Measurements from ENCODE around the gene CPM.

The CPM gene

DNA sequence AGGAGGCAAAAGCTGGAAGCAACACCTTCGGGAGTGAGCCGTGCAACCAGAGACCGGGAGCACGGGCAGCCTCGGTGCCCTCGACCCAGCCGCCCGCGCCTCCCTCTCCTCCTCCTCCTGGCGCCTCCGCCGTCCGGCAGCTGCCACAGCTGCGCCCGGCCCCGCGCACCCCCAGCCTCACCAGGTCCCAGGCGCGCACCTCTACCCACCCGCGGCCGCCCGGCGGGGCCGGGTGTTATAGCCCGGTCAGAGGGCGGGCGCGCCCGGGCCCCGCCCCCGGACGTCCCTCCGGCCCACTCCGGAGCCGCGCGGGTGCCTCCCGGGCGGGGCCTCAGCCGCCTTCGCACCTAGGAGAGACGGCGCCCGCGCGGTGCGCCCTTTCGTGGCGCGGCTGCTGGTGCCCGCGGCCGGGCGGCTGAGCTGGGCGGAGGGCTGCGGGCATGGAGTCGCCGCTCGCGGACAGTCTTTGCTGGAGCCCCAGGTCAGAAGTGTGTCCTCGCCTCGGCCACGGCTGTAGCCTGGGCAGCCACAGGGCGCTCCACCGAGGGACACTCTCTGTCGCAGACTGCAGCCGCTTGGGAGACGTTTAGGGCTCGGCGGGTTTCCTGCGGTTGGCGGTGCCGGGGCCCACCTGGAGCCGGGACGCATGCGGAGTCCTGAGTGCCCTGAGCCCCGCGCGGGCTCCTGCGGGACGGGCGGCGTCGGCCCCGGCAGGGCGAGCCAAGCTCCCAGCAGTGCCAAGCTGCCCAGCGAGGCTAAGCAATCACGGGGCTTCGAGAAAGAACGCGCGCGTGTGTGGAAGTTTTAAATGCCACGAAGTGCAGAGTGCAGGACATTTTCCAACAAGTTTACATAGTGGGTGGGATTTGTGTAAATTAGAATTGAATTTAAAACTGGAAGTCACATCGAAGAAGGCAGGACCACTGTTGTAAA lies at the start of gene CPM:
CPM (minus strand) TSS at position 211 of the 933 bp plus-strand sequence. CDS start 334 bp downstream, outside the sequence.
- DNase-seq (ENCODE audit: low spot score) = no peak

DNA sequence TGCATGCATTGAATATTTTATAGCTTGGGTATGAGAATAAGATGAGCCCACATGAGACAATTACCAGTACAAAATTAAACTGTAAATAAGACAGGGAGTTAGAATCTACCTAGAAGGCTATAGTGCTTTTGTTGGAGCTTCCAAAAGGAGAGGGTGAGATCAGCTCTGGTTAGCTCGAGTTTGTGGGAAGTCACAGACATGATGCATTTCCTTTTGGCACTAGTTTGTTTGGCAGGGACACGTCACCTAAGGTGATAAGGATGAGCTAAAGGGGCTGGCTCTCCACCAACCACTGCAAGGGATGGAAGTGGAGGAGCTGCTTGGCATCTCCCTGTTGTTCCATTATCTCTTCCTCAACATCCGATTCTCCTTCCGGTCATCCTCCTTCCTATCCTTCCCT lies 48.5 kb upstream of the CPM start:
- no peak for DNase-seq (ENCODE audit: low spot score)

DNA sequence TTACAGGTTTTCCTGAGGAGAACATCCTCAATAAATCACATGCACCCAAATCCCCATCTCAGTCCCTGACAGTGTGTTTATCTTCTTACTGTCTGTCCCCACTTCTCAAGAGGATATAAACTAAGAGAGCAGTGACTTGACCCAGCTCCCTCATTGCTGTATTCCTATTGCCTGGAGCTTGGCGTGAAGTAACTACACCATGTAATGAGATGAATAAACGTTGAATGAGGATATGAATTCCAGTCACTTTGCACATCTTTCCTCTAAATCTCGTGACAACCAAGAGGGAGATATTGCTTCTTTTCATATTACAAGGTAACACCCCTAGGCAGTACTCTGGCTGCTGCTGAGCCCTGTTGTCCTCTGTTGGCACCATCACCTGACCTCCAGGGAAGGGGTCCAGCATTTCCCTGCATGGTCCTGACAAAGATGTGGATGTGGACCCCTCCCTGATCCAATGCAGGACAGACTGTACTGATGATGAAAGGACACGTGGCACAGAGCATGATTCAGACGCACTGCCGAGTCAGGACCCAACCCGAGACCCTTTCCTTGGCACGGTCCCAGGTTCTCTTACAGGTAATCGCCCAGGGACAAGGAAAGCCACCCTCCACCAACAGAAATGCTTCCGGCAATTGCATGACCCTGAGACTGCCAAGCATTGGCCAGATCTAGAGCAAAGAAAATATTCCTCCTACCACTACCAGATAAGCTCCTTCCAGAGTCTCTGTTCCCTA lies 47.7 kb upstream of the CPM start:
- no peak for DNase-seq (ENCODE audit: low spot score)

DNA sequence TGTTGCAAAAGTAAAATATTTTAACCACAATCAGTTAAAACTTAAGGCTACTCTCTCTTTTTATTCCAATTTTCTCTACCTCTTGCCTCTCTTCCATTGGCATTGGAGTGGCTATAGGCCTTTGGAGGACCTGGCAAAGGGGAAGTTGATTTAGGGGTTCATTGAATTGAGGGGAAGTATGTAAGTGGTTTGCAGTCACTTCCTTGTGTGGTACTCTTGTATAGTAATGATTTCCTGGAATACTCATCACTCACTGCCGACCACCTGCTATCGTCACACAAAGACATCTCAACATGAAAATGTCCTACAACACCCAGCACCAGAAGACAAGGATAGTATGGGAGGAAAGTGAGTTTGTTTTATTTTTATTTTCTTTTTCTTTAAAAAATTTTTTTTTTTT lies 45.7 kb upstream of the CPM start:
- no peak for DNase-seq (ENCODE audit: low spot score)

DNA sequence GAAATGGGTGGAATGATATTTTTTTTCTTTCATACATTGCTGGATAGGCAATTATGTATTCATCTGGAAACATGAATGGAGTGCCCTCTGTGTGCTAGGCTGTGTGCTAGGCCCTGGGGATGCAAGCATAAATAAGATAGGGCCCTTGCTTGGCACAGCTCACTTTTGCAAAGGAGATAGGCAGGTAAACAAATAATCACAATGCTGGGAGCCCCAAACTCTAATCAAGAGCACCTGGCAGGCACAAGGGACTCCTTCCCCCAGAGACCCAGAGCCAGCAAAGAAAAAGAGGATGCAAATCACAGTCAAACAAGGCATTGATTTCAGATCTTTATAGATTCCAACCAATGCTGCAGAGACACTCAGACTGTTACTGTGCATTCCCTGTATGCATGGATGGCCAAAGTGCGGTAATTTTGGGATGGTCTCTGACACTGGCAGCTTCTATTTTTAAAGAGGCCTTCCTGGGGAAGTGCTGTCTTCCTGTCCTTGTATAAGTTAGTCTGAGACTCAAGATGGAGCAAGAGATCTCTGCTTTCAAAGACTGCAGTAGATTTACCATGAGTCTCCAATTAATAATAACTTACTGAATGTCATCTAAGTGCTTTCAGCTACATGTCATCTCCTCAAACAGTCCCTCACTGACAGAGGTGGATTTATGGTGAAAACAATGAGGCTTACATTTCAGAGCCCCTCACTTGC lies 45.1 kb upstream of the CPM start:
- DNase-seq (ENCODE audit: low spot score) = no peak

DNA sequence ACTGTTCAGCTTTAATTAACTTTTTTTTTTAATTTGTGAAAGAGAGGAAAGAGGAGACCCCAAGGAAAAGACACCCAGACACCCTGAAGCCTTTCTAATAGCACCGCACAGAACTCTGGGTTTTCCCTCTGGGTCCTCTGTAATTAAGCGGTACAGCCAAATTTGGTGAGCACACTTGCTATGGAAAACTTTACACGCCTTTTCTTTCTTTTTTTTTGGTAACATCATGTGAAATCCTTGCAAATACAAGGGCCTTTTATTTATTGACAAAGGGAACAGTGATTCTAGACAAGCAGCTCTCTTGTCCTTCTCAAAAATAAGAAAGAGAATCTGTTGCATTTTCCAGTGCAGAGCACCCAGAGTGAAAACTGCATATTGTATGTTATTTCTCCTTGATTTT lies 44.4 kb upstream of the CPM start:
- peak; percentile 3 for DNase-seq (ENCODE audit: low spot score)

DNA sequence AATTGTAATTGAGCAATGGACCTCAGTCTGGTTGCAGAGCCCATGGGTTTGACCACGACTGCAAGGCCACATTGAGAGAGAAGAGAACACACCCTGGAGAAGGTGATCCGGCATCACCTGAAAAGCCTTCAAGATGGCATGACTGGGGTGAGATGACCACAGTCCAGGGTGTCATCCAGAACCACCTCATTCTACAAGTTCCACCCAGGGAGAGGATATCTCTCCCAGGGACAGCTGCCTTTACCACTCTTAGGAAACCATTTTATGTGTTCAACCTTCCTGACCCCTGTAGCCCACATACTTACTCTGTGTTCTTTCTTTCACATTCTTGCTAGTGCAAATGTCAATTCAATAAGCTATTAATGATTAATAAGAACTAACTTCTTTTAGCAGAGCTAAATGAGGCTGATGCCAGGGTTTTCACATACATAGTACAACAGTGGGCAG lies 43.4 kb upstream of the CPM start:
- DNase-seq (ENCODE audit: low spot score) = no peak

DNA sequence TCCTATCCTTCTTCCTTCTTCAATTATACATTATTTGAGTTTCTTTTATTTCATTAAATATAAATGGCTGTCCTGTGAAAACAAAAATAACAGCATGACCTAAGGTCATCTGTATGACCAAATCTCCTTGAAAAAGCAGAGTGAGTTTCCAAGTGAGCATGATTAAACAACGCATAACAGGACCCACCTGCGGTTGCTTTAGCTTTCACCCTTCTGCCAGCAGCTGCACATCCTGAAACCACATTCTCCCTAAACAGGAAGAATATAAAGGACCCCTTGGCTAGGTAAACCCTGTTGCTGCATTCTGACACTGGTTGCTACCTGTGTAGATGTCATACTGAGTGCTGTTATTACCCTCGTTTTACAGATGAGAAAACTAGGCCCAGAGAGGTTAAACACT lies 42.8 kb upstream of the CPM start:
- no peak for DNase-seq (ENCODE audit: low spot score)

DNA sequence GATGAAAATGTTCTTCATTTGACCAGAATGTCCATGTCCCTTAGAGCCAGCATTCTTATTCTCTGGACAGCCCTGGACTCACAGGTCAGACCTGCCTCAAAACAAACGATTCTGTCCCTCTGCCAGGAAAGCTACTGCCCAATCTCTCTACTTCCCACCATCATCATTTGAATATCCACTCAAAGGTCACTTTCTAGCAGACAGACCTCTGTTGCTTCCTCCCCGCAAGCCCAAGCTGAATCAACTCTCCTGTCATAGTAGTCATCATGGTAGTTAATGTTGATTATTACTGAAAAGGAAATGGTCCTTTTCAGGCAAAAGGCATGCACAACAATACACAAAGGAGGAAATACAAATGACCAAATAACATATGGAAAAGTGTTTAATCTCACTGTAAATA lies 39.6 kb upstream of the CPM start:
- DNase-seq (ENCODE audit: low spot score) = no peak

DNA sequence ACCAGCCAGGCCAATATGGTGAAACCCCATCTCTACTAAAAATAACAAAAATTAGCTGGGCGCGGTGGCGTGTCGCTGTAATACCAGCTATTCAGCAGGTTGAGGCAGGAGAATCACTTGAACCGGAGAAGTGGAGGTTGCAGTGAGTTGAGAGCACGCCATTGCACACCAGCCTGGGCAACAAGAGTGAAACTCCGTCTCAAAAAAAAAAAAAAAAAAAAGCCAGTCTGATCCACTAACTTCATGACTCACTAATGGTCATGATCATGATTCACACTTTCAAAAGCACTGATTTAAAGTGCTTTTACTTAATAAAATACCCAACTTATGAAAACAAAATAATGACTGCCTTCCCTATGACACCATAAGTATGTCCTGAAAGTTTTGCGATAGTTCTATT lies 38.4 kb upstream of the CPM start:
- DNase-seq (ENCODE audit: low spot score) = no peak

DNA sequence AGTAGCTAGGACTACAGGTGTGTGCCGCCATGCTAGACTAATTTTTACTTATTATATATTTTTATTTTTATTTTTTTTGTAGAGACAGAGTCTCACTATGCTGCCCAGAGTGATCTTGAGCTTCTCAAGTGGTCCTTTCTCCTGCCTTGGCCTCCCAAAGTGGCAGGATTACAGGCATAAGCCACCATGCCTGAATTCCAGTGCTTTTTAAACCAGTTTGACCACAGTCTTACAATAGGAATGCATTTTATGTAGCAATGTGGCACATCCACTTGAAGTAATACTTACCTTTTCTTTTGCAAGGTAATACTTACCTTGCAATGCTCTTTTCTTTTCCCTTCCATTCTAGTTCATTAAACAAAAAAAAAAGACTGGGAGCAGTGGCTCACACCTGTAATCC lies 38.0 kb upstream of the CPM start:
- no peak for DNase-seq (ENCODE audit: low spot score)

DNA sequence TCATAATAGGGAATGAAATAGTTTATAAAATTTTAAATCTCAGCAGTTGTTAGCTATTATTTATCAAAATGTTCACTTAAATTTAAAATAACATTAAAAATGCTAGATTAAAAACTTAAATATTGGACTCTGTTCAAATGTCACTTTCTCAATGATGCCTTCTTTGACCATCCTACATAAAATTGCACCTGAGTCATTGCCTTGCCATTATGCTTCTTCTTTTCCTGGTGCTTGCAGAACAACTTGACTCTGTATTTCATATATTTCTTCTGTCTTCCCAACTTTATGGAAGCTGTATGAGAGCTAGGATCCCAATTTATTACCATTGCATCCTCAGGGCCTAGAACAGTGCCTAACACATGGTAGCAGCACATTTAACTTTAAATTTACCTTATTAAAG lies 37.3 kb upstream of the CPM start:
- DNase-seq (ENCODE audit: low spot score) = no peak

DNA sequence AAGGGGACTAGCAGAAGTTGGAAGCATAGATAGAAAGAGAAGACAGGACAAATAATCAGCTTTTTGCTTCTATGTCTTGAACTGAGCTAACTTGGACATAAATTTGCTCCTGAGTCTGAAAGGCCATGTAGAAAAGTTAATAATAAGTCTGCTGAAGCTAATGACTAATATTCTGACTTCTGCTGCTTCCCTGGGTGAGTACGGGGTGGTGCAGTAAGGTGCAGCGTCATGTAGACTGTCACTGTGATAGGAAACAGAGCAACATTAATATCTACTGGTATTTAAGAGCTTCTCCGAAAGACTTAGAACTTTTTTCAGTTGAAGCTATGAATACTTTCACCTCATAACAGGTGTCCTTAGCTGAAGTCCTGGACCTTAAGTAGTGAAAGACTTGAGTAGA lies 34.1 kb upstream of the CPM start:
- DNase-seq (ENCODE audit: low spot score) = no peak

DNA sequence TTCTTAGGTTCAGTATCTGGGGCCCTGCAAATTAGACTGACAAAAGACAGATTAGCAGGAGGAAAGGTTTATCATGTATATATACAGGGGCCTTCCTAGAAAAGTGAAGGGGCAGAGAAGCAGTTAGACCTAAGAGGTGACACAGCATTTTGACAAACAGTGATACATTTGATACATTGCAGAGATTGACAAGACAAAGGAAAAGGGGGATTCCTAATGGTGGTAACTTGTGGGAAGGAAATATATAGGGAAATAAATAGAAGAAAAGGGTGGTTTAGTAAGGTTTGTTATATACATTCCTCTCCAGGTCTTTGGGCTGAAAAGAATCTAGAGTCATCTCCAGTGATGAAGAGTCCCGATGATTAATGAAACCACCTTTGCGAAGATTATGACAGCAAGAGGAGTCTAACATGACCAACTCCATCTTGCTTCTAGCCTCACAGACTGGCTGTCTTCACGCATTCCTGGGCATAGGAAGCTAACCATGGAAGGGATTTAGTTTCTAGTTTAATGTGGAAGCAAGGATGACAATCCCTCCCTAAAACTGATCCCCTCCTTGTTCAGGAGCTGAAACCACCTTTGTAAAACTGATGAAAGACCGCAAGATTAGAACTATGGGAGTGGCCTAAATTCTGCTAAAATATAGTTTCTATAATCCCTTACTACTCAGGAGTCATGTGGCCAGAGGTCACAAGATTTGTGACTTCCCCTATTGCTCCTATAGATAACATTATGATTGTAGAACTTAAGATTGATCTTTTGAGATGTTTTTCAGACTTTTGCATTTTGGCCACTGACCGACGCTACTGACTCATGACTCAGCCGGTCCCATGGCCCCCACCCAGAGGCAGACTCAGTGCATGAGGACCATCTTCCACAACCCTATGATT lies 31.1 kb upstream of the CPM start:
- DNase-seq (ENCODE audit: low spot score) = no peak

DNA sequence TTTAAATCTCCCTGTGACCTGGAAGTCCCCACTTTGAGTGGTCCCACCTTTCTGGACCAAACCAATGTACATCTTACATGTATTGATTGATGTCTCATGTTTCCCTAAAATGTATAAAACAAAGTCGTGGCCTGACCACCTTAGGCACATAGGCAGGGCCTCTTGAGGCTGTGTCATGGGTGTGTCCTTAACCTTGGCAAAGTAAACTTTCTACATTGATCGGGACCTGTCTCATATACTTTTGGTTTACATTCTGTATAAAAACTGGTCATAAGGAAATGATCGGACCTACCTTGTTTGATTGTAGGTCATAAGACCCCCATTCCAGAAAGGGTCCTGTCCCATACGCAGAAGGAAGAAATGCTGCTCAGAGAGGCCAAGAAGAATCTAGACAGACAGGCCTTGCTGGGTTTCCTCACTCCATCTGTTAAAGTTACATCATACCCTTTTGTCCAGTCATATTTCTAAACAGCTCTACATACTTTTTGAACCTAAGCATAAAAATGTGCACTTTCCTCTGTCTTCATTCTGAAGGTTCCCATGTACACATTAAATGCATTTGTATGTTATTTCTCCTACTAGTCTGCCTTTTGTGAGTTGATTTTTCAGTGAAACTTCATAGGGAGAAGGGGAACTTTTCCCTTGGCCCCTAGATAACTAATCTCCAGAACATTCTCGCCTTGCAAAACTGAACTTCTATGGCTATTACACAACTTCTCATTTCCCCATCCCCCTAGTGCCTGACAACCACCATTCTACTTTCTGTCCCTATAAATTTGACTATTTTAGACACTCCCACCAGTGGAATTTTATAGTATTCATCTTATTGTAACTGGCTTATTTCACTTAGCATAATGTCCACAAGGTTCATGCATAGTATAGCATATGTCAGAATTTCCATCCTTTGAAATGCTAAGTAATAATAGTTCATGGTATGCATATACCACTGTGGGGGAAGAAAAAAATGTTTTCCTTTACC lies 30.2 kb upstream of the CPM start:
- no peak for DNase-seq (ENCODE audit: low spot score)

DNA sequence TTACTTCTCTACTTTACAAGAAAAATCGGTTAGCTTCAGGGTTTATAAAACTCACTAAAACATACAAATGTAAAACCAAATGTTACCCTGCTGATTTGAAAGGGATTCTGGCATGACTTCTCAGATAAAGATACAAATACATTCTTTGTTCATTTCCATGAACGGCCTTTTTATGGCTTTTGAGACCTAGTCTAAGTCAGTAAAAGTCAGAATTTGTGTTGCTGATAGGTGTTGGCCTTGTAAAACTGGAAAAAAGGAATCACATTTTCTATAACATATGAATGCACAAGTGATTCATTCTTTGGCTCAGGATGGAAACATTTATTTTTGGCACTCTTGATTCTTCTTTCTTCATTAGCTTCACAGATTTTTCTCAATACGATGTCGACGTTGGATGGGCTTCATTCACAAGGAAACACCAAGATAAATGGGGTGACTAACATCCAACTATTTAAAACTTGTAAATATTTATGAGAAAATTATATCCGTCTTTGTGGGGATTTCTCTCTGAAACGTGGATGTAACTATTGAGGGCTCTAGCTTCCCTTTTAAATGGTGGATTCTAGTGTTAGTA lies 27.0 kb upstream of the CPM start:
- no peak for DNase-seq (ENCODE audit: low spot score)

DNA sequence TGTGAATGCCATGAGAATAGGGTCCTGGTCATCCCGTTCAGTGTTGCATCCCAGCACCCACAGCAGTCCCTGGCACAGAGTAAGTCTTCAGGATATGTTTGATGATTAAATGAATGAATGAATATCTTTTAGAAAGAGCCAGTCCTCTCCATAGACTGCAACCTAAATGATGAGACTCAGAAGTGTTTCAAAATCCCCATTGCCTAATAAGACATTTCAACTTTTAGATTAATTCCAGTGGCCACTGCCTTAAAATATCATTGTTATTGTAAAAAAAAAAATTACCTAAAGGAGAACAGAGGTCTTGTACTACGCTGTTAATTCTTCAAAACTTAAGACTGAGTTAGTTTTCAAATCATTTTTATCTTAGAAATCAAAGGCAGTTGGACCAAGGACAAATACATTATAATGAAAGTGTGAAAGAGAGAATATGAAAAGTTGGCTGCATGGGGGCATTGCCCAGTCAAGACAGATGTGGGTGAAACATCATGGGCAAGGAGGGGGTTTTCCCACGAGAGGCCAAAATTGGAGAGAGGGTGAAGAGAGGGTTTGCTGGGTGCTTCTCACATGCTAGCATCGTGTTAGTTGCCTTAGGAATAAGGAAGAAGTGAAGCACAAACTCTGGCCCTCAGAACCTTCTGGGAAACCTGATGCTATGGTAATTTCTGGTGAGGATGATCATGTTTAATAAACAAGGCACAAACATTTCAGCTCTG lies 26.3 kb upstream of the CPM start:
- no peak for DNase-seq (ENCODE audit: low spot score)

DNA sequence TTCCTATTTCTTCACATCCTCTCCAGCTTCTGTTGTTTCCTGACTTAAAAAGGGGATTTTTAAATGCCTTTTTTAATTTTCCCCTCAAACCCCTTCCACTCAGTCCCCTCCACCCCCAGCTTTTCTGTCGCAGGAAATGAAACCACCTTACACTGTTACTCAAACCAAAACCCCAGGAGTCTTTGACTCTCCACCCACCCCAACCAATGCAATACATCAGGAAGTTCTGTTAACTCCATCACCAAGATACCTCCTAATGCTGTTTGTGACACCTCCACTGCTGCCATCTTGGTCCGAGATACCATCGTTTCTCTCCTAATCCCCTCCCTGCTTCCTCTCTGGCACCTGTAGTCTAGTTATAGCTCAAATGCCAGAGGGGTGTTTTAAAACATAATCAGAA lies 25.4 kb upstream of the CPM start:
- no peak for DNase-seq (ENCODE audit: low spot score)

DNA sequence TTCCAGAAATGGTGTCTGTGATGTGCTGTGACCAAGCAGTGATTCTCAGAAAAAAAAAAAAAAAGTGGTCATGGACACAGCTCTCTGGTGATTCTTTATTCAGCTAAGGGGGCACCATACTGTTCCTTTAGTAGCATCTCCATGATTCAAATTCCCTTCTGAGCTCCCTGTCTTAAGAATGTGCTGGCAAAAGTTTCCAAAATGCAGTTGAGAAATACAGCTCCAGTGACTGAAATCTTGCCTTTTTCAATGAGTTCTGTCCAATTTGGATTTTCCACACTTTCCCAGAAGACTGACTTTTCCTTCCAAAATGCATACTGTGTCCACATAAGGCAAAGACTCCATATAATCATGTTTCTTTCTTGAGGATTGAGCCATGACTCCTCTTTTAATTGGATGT lies 24.3 kb upstream of the CPM start:
- no peak for DNase-seq (ENCODE audit: low spot score)
